ENCODE measurements around the gene FOXM1. TPM values are rescaled to one million over a fixed set of nuclear protein-coding genes. Genes with fewer than 3 reads are reported as not detected.

The FOXM1 gene
- total RNA-seq, 1 donor from 2014 or later, result 14.3 TPM

- no peaks in the 10 kb centered on the region for H3K27me3 ChIP-seq (ENCODE audit: control insufficient read depth, insufficient read depth, low read length)
- H3K36me3 ChIP-seq (ENCODE audit: control insufficient read depth, insufficient read depth, low read length), result no peaks in the 10 kb centered on the region
- DNase-seq (ENCODE audit: low read depth), result no peak
- TF ChIP-seq CTCF (IDR thresholded peaks at IDR 0.05; ENCODE audit: insufficient read depth, low read length, poor library complexity, severe bottlenecking), result no peak
- no peak overlapping the region for H3K4me3 ChIP-seq (ENCODE audit: low read depth, low read length)
These were observed 42.3 kb upstream of the FOXM1 start for GRCh38 chr12:2919249-2919648.

- H3K36me3 ChIP-seq (ENCODE audit: control insufficient read depth, insufficient read depth, low read length), result no peaks in the 10 kb centered on the region
- no peak overlapping the region for H3K4me3 ChIP-seq (ENCODE audit: low read depth, low read length)
- TF ChIP-seq CTCF (IDR thresholded peaks at IDR 0.05; ENCODE audit: insufficient read depth, low read length, poor library complexity, severe bottlenecking), result no peak
- no peaks in the 10 kb centered on the region for H3K27me3 ChIP-seq (ENCODE audit: control insufficient read depth, insufficient read depth, low read length)
- DNase-seq (ENCODE audit: low read depth), result no peak
These were observed 35.2 kb upstream of the FOXM1 start for GRCh38 chr12:2912216-2912575.

- no peak for DNase-seq (ENCODE audit: low read depth)
- no peak overlapping the region for H3K4me3 ChIP-seq (ENCODE audit: low read depth, low read length)
- no peak for TF ChIP-seq CTCF (IDR thresholded peaks at IDR 0.05; ENCODE audit: insufficient read depth, low read length, poor library complexity, severe bottlenecking)
- H3K36me3 ChIP-seq (ENCODE audit: control insufficient read depth, insufficient read depth, low read length), result no peaks in the 10 kb centered on the region
- H3K27me3 ChIP-seq (ENCODE audit: control insufficient read depth, insufficient read depth, low read length), result no peaks in the 10 kb centered on the region
These were observed 27.3 kb upstream of the FOXM1 start for GRCh38 chr12:2904260-2904659.

DNA sequence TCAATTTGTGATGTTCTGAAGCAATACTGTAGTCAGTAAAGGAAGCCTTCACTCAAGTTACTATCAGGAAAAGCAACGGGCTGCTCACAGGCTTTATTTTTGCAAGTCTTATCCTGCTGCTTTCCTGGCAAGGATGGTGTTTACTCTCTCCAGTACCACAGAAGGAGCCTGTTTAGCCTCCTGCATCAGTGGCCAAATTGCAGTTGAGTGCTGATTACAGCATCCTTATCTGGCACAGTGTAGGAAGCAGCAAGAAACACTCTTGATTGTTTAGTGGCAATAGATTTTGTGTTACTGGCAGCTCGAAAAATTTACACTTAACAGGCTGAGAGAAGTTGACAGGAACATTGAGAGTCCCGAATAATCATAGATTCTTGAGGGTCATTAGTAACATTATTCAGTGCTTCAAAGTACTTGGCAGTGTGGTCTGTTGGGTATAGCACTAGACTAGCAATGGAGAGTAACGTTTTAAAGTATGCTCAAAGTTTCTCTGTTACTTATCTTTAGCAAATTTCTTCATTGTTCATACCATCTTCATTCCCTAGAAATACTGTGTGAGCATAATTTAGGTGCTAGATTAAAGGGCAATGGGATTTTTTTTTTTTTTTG lies 25.4 kb upstream of the FOXM1 start:
- Histone ChIP-seq H3K4me3 (ENCODE audit: low read depth, low read length) (no peak overlapping the region), H3K36me3 (ENCODE audit: control insufficient read depth, insufficient read depth, low read length) (no peaks in the 10 kb centered on the region), H3K27me3 (ENCODE audit: control insufficient read depth, insufficient read depth, low read length) (no peaks in the 10 kb centered on the region)
- DNase-seq (ENCODE audit: low read depth), result no peak
- TF ChIP-seq CTCF (IDR thresholded peaks at IDR 0.05; ENCODE audit: insufficient read depth, low read length, poor library complexity, severe bottlenecking), result no peak

- DNase-seq (ENCODE audit: low read depth), result no peak
- H3K27me3 ChIP-seq (ENCODE audit: control insufficient read depth, insufficient read depth, low read length), result no peaks in the 10 kb centered on the region
- no peak for TF ChIP-seq CTCF (IDR thresholded peaks at IDR 0.05; ENCODE audit: insufficient read depth, low read length, poor library complexity, severe bottlenecking)
- no peak overlapping the region for H3K4me3 ChIP-seq (ENCODE audit: low read depth, low read length)
- H3K36me3 ChIP-seq (ENCODE audit: control insufficient read depth, insufficient read depth, low read length), result no peaks in the 10 kb centered on the region
These were observed 23.7 kb upstream of the FOXM1 start for GRCh38 chr12:2900642-2901041.

DNA sequence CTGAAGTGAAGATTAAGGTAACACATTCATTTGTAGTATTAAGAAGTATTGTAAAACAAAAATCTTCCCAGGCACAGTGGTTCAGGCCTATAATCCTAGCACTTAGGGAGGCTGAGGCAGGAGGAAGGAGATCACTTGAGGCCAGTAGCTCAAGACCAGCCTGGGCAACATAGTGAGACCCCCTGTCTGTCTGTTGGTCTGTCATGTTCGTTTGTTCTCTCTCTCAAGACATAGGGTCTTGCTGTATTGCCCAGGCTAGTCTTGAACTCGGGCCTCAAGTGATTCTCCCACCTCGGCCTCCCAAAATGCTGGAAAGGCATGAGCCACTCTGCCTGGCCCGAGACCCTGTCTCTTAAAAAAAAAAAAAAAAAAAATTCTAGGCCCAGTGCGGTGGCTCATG lies 20.4 kb upstream of the FOXM1 start:
- no peak for TF ChIP-seq CTCF (IDR thresholded peaks at IDR 0.05; ENCODE audit: insufficient read depth, low read length, poor library complexity, severe bottlenecking)
- no peaks in the 10 kb centered on the region for H3K27me3 ChIP-seq (ENCODE audit: control insufficient read depth, insufficient read depth, low read length)
- no peaks in the 10 kb centered on the region for H3K36me3 ChIP-seq (ENCODE audit: control insufficient read depth, insufficient read depth, low read length)
- no peak overlapping the region for H3K4me3 ChIP-seq (ENCODE audit: low read depth, low read length)
- no peak for DNase-seq (ENCODE audit: low read depth)

Data from kidney epithelial cell (primary cell).